GM13976 (cell line): ENCODE results near the gene TCTN3.
A peak's percentile ranks its signal among the peaks of the same experiment; 100 is the strongest.

Experiments used
- DNase-seq: peaks from one replicate; pipeline ENCODE4 v3.0.0; 2012; ENCODE audit warnings: low spot score
- in situ Hi-C: fragments of 300-500 bp; cut with MboI; formaldehyde crosslinking; loops from one replicate; pipeline ENCODE4 v1.12.0; 2022; ENCODE audit warnings: low sequenced_read_pairs, mixed read lengths, inconsistent platforms; ENCODE audit not compliant: unreplicated experiment
- TF ChIP-seq, protein P1 (sequence below): IDR thresholded peaks from 2 replicates; pipeline ENCODE4 v1.5.1; 2012; ENCODE audit warnings: borderline replicate concordance, mild to moderate bottlenecking; ENCODE audit not compliant: insufficient read depth; ENCODE audit errors: extremely low read depth, missing control alignments, control extremely low read depth

The TCTN3 gene

DNA sequence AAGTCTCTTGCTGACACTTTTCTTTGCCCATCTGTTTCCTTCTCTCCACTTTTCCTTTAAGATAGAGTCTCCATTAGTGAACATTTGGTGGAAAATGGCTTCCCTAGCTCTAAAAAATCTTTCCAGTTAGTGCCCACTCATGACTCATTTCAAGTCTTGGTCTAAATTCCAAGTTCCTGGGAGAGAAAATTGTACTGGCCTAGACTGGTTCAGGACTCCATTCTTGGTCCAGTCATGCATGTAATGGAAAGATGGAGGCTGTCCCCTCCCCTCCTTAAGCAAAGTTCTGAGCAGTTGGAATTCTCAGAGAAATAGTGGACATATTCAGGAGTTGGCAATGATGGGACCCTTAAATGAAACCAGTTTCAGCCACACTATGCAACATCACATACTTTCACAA, 33.4 kb downstream of the TCTN3 start:
- TF ChIP-seq, protein P1, sequence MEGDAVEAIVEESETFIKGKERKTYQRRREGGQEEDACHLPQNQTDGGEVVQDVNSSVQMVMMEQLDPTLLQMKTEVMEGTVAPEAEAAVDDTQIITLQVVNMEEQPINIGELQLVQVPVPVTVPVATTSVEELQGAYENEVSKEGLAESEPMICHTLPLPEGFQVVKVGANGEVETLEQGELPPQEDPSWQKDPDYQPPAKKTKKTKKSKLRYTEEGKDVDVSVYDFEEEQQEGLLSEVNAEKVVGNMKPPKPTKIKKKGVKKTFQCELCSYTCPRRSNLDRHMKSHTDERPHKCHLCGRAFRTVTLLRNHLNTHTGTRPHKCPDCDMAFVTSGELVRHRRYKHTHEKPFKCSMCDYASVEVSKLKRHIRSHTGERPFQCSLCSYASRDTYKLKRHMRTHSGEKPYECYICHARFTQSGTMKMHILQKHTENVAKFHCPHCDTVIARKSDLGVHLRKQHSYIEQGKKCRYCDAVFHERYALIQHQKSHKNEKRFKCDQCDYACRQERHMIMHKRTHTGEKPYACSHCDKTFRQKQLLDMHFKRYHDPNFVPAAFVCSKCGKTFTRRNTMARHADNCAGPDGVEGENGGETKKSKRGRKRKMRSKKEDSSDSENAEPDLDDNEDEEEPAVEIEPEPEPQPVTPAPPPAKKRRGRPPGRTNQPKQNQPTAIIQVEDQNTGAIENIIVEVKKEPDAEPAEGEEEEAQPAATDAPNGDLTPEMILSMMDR, result no peak
- in situ Hi-C loops, result no loop called here
- DNase-seq, result no peak

DNA sequence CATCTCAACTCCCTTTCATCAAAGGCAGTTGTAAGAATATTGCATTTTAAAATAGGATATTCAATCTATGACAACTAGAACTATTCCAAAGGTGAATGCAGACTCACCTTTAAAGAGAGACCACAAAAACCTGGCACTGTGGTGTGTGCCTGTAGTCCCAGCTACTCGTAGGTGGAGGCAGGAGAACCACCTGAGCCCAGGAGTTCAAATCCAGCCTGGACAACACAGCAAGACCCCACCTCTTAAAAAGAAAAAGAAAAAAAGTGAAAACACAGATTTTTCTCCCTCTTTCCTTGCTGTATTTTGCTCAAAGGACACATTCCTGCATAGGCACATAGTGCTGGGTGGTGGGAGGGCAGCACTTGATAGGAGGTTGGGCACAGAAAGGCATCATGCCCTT, 36.5 kb downstream of the TCTN3 start:
- DNase-seq, result no peak
- in situ Hi-C loops, result no loop called here
- TF ChIP-seq, protein P1, result no peak

DNA sequence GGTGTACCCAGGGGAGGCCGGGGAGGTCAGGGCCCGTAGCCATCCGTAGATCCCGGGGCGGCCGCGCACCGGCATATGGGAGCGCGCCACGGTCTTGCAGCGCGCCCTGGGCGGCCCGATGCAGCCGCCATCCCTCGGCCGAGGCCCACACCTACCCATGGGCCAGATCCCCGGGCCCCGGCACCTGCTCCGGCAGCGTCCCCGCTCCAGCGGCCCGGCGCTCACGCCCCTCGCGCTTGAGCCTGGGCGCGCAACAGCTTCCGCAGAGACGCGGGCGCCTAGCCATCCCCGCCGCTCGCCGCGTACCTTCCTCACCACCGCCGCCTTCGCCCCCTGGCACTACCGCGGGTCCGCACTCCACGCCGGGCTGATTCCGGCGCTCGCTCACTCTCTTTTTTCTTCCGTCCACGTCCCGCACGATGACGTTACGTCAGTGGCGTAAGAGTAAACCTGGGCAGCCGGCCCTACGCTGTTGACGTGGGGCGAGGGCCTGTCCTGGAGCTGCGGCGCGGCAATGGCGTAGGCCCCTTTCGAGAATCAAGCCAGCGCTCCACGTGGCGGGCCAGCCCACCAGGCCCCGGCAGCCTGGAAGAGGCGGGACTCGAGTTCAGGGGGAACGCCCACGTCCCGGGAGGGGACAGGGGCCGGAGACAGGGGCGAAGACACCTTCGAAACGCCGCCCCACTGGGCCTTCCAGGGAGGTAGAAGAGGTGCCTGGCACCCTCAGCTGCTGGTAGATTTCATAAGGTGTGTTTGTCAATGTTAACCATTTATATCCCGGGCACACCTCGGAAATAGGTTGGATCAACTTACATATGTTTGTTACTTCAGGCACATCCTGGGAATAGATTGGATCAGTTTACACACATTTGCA, 37.2 kb downstream of the TCTN3 start, which contains the start of gene ALDH18A1:
Gene ALDH18A1 (minus strand): TSS at position 421 of the 874 bp plus-strand sequence. CDS start 3,334 bp downstream, outside the sequence.
- DNase-seq, result peak; percentile 95
- TF ChIP-seq, protein P1, result no peak

DNA sequence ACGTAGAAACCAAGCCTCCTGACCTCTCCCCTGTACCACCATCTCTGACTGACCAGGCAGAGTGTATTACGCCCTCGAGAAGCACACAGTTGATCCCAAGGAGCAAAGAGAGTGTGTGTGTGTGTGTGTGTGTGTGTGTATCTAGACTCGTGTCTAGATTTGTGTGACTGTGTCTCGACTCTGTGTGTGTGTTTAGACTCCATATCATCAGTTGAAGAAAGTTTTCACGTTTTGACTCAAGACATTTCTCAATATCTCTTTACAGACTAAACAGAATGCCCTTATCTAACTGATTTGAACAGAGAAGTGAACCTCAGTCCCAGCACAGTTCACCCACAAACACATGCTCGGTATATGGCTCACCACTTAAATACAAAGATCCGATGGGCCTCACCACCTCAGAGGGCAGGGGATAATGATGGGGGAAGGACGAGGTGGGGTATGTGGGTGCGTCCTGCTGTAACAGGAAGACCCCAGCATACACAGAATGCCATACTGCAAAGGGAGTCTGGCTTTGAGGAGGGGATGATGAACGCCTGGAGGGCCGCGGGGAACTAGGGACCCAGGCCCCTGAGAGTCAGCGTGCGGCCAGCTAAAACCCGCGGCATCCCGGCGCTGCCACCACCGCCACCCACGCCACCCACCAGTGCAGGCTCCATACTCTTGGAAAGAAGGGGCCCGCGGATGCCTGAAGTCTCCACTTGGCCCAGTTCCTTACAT, 38.0 kb downstream of the TCTN3 start:
- TF ChIP-seq, protein P1, result no peak
- in situ Hi-C loops, result no loop called here
- peak; percentile 32 for DNase-seq

More for the DNA sequence above, 37.2 kb downstream of the TCTN3 start, which contains the start of gene ALDH18A1:
- in situ Hi-C loops, result no loop called here

DNA sequence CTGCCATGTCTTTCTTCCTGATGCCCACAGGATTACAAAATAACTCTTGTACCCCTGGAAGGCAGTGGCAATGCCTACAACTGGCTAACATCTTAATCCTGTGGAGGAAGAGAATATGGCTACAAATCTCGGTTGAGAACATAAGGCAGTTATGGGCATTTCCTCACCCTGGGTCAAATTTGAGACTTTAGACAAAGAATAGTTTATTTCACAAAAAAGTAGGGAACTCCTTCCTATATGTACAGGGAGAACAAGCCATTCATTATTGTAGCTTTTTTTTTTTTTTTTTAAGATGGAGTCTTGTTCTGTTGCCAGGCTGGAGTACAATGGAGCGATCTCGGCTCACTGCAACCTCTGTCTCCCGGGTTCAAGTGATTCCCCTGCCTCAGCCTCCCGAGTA, 39.8 kb downstream of the TCTN3 start:
- in situ Hi-C loops, result no loop called here
- TF ChIP-seq, protein P1, result no peak
- DNase-seq, result no peak

DNA sequence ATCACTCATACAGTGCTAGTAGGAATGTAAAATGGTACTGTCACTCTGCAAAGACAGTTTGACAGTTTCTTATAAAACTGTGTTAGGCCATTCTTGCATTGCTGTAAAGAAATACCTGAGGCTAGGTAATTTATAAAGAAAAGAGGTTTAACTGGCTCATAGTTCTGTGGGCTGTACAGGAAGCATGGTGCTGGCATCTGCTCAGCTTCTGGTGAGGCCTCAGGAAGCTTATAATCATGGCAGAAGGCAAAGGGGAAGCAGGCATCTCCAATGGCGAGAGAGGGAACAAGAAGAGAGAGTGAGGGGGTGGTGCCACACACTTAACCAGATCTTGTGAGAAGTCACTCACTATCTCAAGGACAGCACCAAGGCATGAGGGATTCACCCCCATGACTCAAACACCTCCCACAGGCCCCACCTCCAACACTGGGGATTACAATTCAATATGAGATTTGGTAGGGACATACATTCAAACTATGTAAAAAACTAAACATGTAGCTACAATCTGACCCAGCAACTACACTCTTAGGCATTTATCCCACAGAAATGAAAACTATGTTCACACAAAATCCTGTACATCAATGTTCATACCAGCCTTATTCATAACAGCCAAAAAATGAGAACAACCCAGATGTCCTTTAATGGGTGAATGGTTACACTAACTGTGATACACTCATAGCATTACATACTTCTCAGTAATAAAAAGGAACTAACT, 42.2 kb downstream of the TCTN3 start:
- DNase-seq, result no peak
- in situ Hi-C loops, result no loop called here
- TF ChIP-seq, protein P1, result no peak
